Adrenal gland (tissue), 12 donors: Measurements from ENCODE around the gene GBP4. TPM values are rescaled to one million over a fixed set of nuclear protein-coding genes. Genes with fewer than 3 reads are reported as not detected.

Experiments
- DNase-seq, 7 donors: peaks; one replicate each; pipeline ENCODE4 v3.0.0-alpha.2; 2019 to 2020
- H3K27ac ChIP-seq, 5 donors: fragments of 200-600 bp; sonication (generic) in 4 of 5; 1 replicate in 3 of 5; 2 replicates in 2 of 5; pipeline versions ENCODE4 v1.5.1 to v1.8.0; 2016 to 2020; ENCODE audit warnings: mild to moderate bottlenecking in 1 of 5
- H3K27me3 ChIP-seq: fragments of 200-600 bp; 2 replicates; pipeline ENCODE4 v1.8.0; 2021
- H3K36me3 ChIP-seq, 2 donors: fragments of 200-600 bp; replicated peaks in 1 of 2; 1 replicate in 1 of 2; 2 replicates in 1 of 2; pipeline versions ENCODE4 v1.5.1 to v1.8.0; 2018 to 2022
- H3K4me1 ChIP-seq, 2 donors: fragments of 200-600 bp; replicated peaks in 1 of 2; 1 replicate in 1 of 2; 2 replicates in 1 of 2; pipeline versions ENCODE4 v1.5.1 to v1.8.0; 2018 to 2021
- H3K4me3 ChIP-seq, 4 donors: fragments of 200-600 bp; sonication (generic) in 3 of 4; one replicate each; pipeline ENCODE4 v1.5.1; 2016 to 2018
- H3K9me3 ChIP-seq, 3 donors: fragments of 200-600 bp; sonication (generic) in 1 of 3; replicated peaks in 1 of 3; 1 replicate in 2 of 3; 2 replicates in 1 of 3; pipeline versions ENCODE4 v1.5.1 to v1.8.0; 2016 to 2021
- CTCF ChIP-seq, 6 experiments: fragments of 450-650 bp in 4 of 6; fragments of 200-600 bp in 2 of 6; sonication (generic) in 1 of 6; IDR thresholded peaks; 1 replicate in 5 of 6; 2 replicates in 1 of 6; pipeline versions ENCODE4 v1.5.1 to v1.8.0; 2016 to 2021; ENCODE audit warnings: antibody characterized with exemption in 6 of 6, mild to moderate bottlenecking in 2 of 6, moderate library complexity in 1 of 6
- POLR2A ChIP-seq, 2 donors: fragments of 450-650 bp; IDR thresholded peaks; one replicate each; pipeline ENCODE4 v1.6.1; 2017; ENCODE audit warnings: antibody characterized with exemption in 2 of 2, mild to moderate bottlenecking in 2 of 2, moderate library complexity in 1 of 2
- WGBS, 4 donors: extraction: QIAGEN DNeasy Blood & Tissue Kit in 2 of 4; methylation state at CpG; one replicate each; pipeline versions ENCODE4 v1.1.5 to v1.1.7; 2013 to 2017; 5-methylcytosine and 5-hydroxymethylcytosine counted together
- intact Hi-C, 2 donors: fragments of 100-400 bp; cut with DNase I; formaldehyde crosslinking; loops; one replicate each; pipeline versions ENCODE4 v1.14.1 to v1.15.0; 2022 to 2023
- polyA plus RNA-seq, 3 donors: library from polyadenylated mRNA; stranded (reverse); fragments of 200-250 nt in 2 of 3; fragments of 350-450 nt in 1 of 3; fragmentation: Illumina TruSeq in 1 of 3; extraction: RNeasy Lipid Tissue Mini Kit (QIAGEN cat#74804) in 1 of 3; gene quantifications; one replicate each; pipeline ENCODE4 v1.2.3, GENCODE V29; 2013 to 2014
- total RNA-seq, 9 donors: library from RNA; depleted of rRNA in 4 of 9; stranded (reverse); fragments of >200 nt in 4 of 9; fragments of 120-200 nt in 1 of 9; fragmentation: NEBNext Ultra II Directional in 1 of 9; extraction: Animal tissue kit (Norgen Biotek cat#: 25700) in 1 of 9; gene quantifications; one replicate each; pipeline versions ENCODE4 v1.1.0 to v1.2.4, GENCODE V29; 2013 to 2023
- donor health status: healthy with polysubstance abuse.
- donor health status: Bipolar disorder and iron deficiency.
- donor health status: DM: yes; HTN: yes; CAD: no.
- donor health status: DM: no; HTN: no; CAD: no.
- donor health status: DM: no; HTN: no; CAD: no.
- donor health status: DM: yes; HTN: yes; CAD: no.

Gene GBP4
- total and polyA plus RNA-seq, 12 donors = 4.7 to 63.5 (median 7.8) TPM

GRCh38 chr1:89147678-89148658 is 50.8 kb downstream of the GBP4 start:
- WGBS, 4 donors = 75 to 85% (median 81%) methylated on average over 3 of the region's 3 CpGs

GRCh38 chr1:89146721-89147120 is 52.0 kb downstream of the GBP4 start:
- Histone ChIP-seq H3K27me3 (no peaks in the 10 kb centered on the region), H3K27ac (no peak overlapping the region), H3K4me1 (peaks cover 0 to 8% of the 10 kb centered on the region in 2 donors), H3K36me3 (no peaks in the 10 kb centered on the region), H3K9me3 (no peaks in the 10 kb centered on the region), H3K4me3 (no peak overlapping the region)
- 81 to 86% (median 83%) methylated on average over 3 of the region's 3 CpGs for WGBS, 4 donors
- intact Hi-C loops = no loop called here
- no peak for DNase-seq
- TF ChIP-seq CTCF (IDR thresholded peaks at IDR 0.05) (no peak), POLR2A (IDR thresholded peaks at IDR 0.05) (no peak)

More at GRCh38 chr1:89147678-89148658, 50.8 kb downstream of the GBP4 start:
- TF ChIP-seq POLR2A (IDR thresholded peaks at IDR 0.05) = no peak
- no peak for TF ChIP-seq CTCF (IDR thresholded peaks at IDR 0.05)
- no peaks in the 10 kb centered on the region for H3K9me3 ChIP-seq
- H3K36me3 ChIP-seq = no peaks in the 10 kb centered on the region
- no peaks in the 10 kb centered on the region for H3K4me1 ChIP-seq
- H3K27me3 ChIP-seq = no peaks in the 10 kb centered on the region
- intact Hi-C loops = no loop called here
- no peak for DNase-seq
- no peak overlapping the region for H3K27ac ChIP-seq
- H3K4me3 ChIP-seq = no peak overlapping the region

DNA sequence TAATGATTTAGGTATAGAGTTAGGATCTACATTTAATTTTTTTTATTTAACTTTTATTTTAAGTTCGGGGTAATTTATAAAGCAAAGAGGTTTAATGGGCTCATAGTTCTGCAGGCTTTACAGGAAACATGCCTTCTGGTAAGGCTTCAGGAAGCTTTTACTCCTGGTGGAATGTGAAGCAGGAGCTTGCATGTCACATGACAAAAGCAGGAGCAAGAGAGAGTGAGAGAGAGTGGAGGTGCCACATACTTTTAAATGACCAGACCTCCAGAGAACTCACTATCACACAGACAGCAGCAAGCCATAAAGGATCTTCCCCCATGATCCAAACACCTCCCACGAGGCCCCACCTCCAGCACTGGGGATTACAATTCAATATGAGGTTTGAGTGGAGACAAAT is 55.3 kb downstream of the GBP4 start:
- DNase-seq = no peak
- TF ChIP-seq CTCF (IDR thresholded peaks at IDR 0.05) (no peak), POLR2A (IDR thresholded peaks at IDR 0.05) (no peak)
- Histone ChIP-seq H3K4me1 (peaks cover 0 to 10% of the 10 kb centered on the region in 2 donors), H3K9me3 (no peaks in the 10 kb centered on the region), H3K27ac (no peak overlapping the region), H3K36me3 (no peaks in the 10 kb centered on the region), H3K27me3 (no peaks in the 10 kb centered on the region), H3K4me3 (no peak overlapping the region)
- 85 to 90% (median 87%) methylated on average over 2 of the region's 2 CpGs for WGBS, 4 donors
- intact Hi-C loops = no loop called here

DNA sequence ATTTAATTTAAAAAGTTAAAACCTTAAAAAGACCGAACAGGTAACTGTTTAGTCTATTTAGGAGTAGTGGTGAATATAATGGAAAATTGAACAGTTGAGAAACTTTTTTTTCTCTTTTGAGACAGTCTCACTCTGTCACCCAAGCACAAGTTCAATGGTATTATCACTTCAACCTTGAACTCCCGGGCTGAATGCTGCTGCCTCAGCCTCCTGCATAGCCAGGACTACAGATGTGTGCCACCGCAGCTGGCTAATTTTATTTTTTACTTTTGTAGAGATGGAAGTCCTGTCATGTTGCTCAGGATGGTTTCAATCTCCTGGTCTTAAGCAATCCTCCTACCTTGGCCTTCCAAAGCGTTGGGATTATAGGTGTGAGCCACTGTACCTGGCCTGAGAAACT is 56.6 kb downstream of the GBP4 start:
- H3K4me1 ChIP-seq = peaks cover 0 to 10% of the 10 kb centered on the region in 2 donors
- DNase-seq = peak in 4 of 7 donors; percentile 28 to 56 (median 48)
- H3K36me3 ChIP-seq = no peaks in the 10 kb centered on the region
- 57 to 64% (median 58%) methylated on average over 4 of the region's 4 CpGs for WGBS, 4 donors
- H3K9me3 ChIP-seq = no peaks in the 10 kb centered on the region
- intact Hi-C loops = no loop called here
- H3K4me3 ChIP-seq = no peak overlapping the region
- no peaks in the 10 kb centered on the region for H3K27me3 ChIP-seq
- TF ChIP-seq POLR2A (IDR thresholded peaks at IDR 0.05) (no peak), CTCF (IDR thresholded peaks at IDR 0.05) (no peak)
- no peak overlapping the region for H3K27ac ChIP-seq
